A673 (cell line): ENCODE results near the gene LTBP4. TPM values are rescaled to one million over a fixed set of nuclear protein-coding genes. Genes with fewer than 3 reads are reported as not detected.

Experiments
- BruUV-seq: library from RNA; stranded (reverse); fragments of 400-500 nt; replicated peaks from 2 replicates; lab custom pipeline; 2021; lab: Mats Ljungman, UMichigan
- CTCF ChIA-PET: fragments of 300-600 bp; sonication (Branson Sonifier 250); formaldehyde crosslinking; loops from one replicate; lab custom pipeline; 2022; ENCODE audit warnings: antibody characterized with exemption; lab: Charles Lee
- POLR2A ChIA-PET: fragments of 300-600 bp; sonication (Branson Sonifier 250); formaldehyde crosslinking; loops from one replicate; lab custom pipeline; 2022; ENCODE audit warnings: antibody characterized with exemption; ENCODE audit not compliant: low non-redundant PET; lab: Charles Lee
- DNase-seq: peaks from one replicate; pipeline ENCODE4 v3.0.0-alpha.2; 2015; ENCODE audit warnings: low spot score
- H3K27ac ChIP-seq: fragments of 200-600 bp; sonication (generic); 2 replicates; pipeline ENCODE4 v1.5.1; 2016; ENCODE audit warnings: mixed run types, low read depth, mild to moderate bottlenecking, mixed read lengths, antibody characterized with exemption, low read length; ENCODE audit not compliant: poor library complexity, severe bottlenecking
- H3K27me3 ChIP-seq: fragments of 200-600 bp; sonication (generic); replicated peaks from 2 replicates; pipeline ENCODE4 v1.6.1; 2017; ENCODE audit warnings: mixed run types, low read depth, mild to moderate bottlenecking, mixed read lengths, antibody characterized with exemption, low read length; ENCODE audit not compliant: insufficient read depth, poor library complexity
- H3K36me3 ChIP-seq: fragments of 200-600 bp; sonication (generic); 2 replicates; pipeline ENCODE4 v1.6.1; 2016; ENCODE audit warnings: mixed run types, mild to moderate bottlenecking, mixed read lengths, antibody characterized with exemption, low read length; ENCODE audit not compliant: insufficient read depth, poor library complexity, severe bottlenecking
- H3K4me1 ChIP-seq: fragments of 200-600 bp; sonication (generic); 2 replicates; pipeline ENCODE4 v1.6.1; 2017; ENCODE audit warnings: mixed run types, mild to moderate bottlenecking, mixed read lengths, antibody characterized with exemption, low read length; ENCODE audit not compliant: insufficient read depth, poor library complexity, severe bottlenecking
- H3K4me3 ChIP-seq: fragments of 200-600 bp; sonication (generic); 2 replicates; pipeline ENCODE4 v1.5.1; 2016; ENCODE audit warnings: low read depth, mixed run types, mild to moderate bottlenecking, mixed read lengths, low read length; ENCODE audit not compliant: poor library complexity, severe bottlenecking
- H3K9me3 ChIP-seq: fragments of 200-600 bp; sonication (generic); 2 replicates; pipeline ENCODE4 v1.6.1; 2016; ENCODE audit warnings: mixed run types, low read depth, mild to moderate bottlenecking, mixed read lengths, antibody characterized with exemption, low read length; ENCODE audit not compliant: poor library complexity, severe bottlenecking
- EZH2 ChIP-seq: fragments of 200-600 bp; sonication (generic); IDR thresholded peaks from 2 replicates; pipeline ENCODE4 v1.6.1; 2017; ENCODE audit warnings: borderline replicate concordance, low read depth, mild to moderate bottlenecking, mixed read lengths, antibody characterized with exemption, low read length; ENCODE audit not compliant: poor library complexity, severe bottlenecking
- intact Hi-C: fragments of 100-400 bp; cut with micrococcal nuclease; formaldehyde crosslinking; loops from one replicate; pipeline ENCODE4 v1.10.0; 2022; ENCODE audit not compliant: unreplicated experiment
- total RNA-seq: library from RNA; stranded (reverse); gene quantifications from 2 replicates; pipeline ENCODE4 v1.2.3, GENCODE V29; 2021
- TF ChIP-seq, protein P1 (sequence below): fragments of 300-800, 200-600 bp; sonication (generic); conservative IDR thresholded peaks from 2 replicates; pipeline ENCODE4 v1.5.1; 2017; ENCODE audit warnings: low read depth, mild to moderate bottlenecking, antibody characterized with exemption, low read length, moderate library complexity, mixed read lengths

The LTBP4 gene
- total RNA-seq, 1 experiment from 2014 or later = 139 TPM

DNA sequence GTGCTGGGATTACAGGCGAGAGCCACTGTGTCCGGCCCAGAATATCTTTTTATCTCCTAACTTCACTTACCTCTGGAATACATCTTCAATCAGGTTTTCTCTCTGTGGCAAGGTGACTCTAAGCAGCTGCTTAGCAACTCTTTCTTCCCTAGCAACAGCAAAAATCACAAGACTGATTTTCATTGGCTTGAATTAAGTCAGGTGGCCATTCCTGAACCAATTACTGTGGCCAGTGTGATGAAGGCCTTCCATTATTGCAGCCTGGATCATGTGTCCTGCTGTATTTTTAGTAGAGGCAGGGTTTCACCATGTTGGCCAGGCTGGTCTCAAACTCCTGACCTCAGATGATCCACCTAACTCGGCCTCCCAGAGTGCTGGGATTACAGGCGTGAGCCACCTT is 9.0 kb upstream of the LTBP4 start:
- intact Hi-C loops = loop anchor here (10.0 kb wide), 1 partner anchor 127 kb away; the partner anchor contains the start of genes BLVRB and SPTBN4

DNA sequence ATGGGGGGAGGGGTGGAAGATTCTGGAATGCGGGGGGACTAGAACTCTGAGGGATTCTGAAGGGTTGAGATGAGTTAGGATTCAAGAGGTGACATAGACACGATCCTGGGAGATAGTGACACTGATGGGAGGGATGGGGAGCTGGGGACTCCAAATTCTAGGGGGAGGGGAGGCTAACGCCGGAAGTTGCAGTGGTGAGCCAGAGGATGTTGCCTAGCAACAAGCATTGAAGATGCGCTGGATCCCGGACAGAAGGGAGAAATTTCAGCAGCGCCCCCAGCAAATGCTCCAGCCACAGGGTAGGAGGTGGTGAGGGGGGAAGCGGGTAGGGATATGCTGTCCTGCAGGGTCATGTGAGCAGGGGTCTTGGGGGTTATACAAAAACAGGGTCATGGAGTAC is 6.9 kb upstream of the LTBP4 start:
- ChIA-PET POLR2A (interaction anchor here (0.5 kb wide), 1 partner anchor 150 kb away, joined by 3 read pairs; no protein-coding TSS in a partner anchor), CTCF (no interaction called here)
- H3K27ac ChIP-seq = no peak overlapping the region
- BruUV-seq = no TSS peak
- no peak for DNase-seq
- intact Hi-C loops = loop anchor here (10.0 kb wide), 1 partner anchor 129 kb away; the partner anchor contains the start of genes BLVRB and SPTBN4
- H3K4me1 ChIP-seq = peaks cover 12% of the 10 kb centered on the region
- no peaks in the 10 kb centered on the region for H3K36me3 ChIP-seq
- no peak overlapping the region for H3K4me3 ChIP-seq
- no peaks in the 10 kb centered on the region for H3K27me3 ChIP-seq
- H3K9me3 ChIP-seq = no peaks in the 10 kb centered on the region
- TF ChIP-seq EZH2 = no peak
- TF ChIP-seq, protein P1, sequence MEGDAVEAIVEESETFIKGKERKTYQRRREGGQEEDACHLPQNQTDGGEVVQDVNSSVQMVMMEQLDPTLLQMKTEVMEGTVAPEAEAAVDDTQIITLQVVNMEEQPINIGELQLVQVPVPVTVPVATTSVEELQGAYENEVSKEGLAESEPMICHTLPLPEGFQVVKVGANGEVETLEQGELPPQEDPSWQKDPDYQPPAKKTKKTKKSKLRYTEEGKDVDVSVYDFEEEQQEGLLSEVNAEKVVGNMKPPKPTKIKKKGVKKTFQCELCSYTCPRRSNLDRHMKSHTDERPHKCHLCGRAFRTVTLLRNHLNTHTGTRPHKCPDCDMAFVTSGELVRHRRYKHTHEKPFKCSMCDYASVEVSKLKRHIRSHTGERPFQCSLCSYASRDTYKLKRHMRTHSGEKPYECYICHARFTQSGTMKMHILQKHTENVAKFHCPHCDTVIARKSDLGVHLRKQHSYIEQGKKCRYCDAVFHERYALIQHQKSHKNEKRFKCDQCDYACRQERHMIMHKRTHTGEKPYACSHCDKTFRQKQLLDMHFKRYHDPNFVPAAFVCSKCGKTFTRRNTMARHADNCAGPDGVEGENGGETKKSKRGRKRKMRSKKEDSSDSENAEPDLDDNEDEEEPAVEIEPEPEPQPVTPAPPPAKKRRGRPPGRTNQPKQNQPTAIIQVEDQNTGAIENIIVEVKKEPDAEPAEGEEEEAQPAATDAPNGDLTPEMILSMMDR = no peak

More for the DNA sequence above, 9.0 kb upstream of the LTBP4 start:
- Histone ChIP-seq H3K36me3 (no peaks in the 10 kb centered on the region), H3K27ac (no peak overlapping the region), H3K4me3 (no peak overlapping the region), H3K4me1 (peaks cover under 1% of the 10 kb centered on the region), H3K9me3 (no peaks in the 10 kb centered on the region), H3K27me3 (no peaks in the 10 kb centered on the region)
- peak; percentile 68 for DNase-seq
- ChIA-PET CTCF (interaction anchor here (0.6 kb wide), 1 partner anchor 287 kb away, joined by 3 read pairs; no protein-coding TSS in a partner anchor), POLR2A (no interaction called here)
- TF ChIP-seq, protein P1 = no peak
- TF ChIP-seq EZH2 = no peak
- BruUV-seq = no TSS peak

DNA sequence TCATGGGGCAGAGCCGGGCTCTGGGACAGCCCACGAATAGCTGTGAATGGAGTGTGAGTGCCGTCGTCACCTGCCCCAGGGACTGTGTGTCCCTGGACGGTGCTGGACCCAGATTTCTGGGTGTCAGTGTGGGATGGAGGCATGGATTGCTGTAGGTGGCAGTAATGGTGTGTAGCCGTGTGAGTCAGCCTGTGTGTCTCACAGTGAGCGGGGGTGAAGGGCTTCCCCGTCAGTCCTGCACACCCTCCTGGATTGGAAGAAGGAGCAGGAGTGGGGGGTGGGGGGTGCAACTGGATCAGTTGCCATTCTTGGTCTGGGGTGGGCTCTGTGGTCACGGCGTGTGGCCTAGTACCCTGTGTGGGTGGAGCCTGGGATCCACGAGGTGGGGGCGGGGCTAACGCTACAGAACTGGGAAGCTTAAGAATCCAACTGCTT is 6.5 kb upstream of the LTBP4 start:
- peaks cover 14% of the 10 kb centered on the region for H3K4me1 ChIP-seq
- intact Hi-C loops = loop anchor here (10.0 kb wide), 1 partner anchor 130 kb away; the partner anchor contains the start of genes BLVRB and SPTBN4
- H3K4me3 ChIP-seq = no peak overlapping the region
- TF ChIP-seq, protein P1 = no peak
- no peak for TF ChIP-seq EZH2
- DNase-seq = no peak
- H3K36me3 ChIP-seq = no peaks in the 10 kb centered on the region
- no peak overlapping the region for H3K27ac ChIP-seq
- no peaks in the 10 kb centered on the region for H3K27me3 ChIP-seq
- no peaks in the 10 kb centered on the region for H3K9me3 ChIP-seq
- no TSS peak for BruUV-seq
- ChIA-PET POLR2A (interaction anchor here (0.5 kb wide), 1 partner anchor 150 kb away, joined by 3 read pairs; no protein-coding TSS in a partner anchor), CTCF (no interaction called here)
